Endothelial cell of umbilical vein (primary cell): ENCODE data around the gene SLC9C1.

Experiments used
- JUN ChIP-seq: IDR thresholded peaks from 2 replicates; pipeline ENCODE4 v1.6.1; 2011; ENCODE audit warnings: borderline replicate concordance, low read depth; ENCODE audit not compliant: insufficient read length, insufficient read depth
- POLR2AphosphoS5 ChIP-seq: IDR thresholded peaks from 2 replicates; pipeline ENCODE4 v1.6.1; 2012; ENCODE audit warnings: low read depth, mild to moderate bottlenecking, control low read depth, low read length, moderate library complexity; ENCODE audit not compliant: insufficient read depth

DNA sequence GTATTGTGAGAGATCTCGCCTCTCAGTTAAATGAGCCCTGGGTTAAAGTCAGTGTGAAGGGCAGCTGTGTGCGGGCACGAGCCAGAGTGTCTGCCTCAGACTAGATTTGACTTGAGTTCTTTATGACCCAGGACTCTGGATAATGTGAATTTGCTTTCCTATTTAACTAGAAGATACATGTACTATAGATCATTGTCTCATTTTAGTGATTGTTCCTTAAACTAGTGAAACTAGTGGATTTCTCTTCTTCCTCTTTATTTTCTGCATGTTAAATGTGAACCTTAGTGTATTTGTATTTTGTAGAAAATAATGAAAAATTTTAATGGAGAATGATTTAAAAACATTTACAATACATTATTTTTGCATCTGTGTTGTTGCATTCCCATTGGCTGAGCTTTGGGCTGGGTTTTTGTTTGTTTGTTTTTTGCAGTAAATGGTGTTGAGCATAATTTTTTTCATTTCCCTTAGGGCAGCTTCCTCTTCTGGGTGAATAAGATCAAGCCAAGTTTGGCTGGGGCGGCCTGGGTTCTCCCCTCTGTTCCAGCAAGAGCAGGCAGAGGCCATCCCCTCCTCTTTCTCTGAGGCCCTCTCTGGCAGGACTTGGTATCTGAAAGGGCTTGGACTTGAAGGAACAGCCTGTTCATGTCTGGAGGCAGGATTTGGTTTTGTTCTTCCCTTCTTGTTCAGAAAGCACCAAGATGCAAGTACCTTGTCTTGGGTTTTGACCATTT is 176.0 kb downstream of the SLC9C1 start:
- TF ChIP-seq POLR2AphosphoS5 (no peak), JUN (no peak)
